NCI-H82 (cell line): ENCODE measurements around the gene SESN1.
A peak's percentile ranks its signal among the peaks of the same experiment; 100 is the strongest.
"Not testable (repeated sequence)": the region's sequence is repeated elsewhere in the genome, so short reads cannot be mapped to it uniquely, and the experiment has no call there.

Source experiments
- DNase-seq: peaks from one replicate; lab custom pipeline; 2025; lab: John Stamatoyannopoulos, UW

The SESN1 gene

DNA sequence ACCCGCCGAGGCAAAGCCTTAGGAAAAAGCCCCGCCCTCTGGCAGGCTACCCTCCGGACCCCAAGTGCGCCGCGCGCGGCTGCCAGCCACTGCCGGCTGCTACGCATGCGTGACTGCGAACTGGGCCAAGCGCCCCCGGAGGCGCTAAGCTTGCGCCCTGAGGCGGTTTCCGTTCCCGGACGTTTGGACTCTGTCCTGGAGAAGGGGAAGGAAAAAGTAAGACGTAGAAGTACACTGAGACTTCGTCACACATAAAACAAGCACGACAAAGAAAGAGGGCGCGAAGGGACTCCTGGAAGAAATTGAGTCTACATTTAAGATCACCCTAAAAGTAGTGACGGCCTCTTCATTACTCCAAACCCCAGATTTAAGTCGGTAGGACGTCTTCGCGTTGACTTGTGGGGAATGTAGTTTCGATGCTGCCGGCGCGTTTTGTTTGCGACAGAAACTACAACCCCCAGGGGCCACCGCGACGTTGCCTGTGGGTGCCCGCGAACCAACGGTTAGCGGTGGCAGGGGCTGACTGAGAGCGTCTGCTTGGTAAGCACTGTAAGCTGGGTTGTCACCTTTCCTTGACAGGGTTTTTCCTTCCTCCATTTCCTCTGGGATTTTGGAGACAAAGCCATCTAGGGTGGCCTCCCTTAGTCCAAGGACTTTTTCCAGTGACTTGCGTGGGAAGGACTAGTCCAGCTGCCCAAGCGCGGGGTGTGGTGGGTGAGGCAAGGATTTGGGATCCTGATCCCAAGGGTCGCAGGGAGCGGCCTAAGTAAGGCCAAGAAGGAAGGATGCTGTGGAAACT lies 589 bp upstream of the SESN1 start, which contains the start of gene CEP57L1:
Gene CEP57L1, plus strand, starts transcription at position 472 of the 799 bp plus-strand sequence. CDS start 49,715 bp downstream, outside the sequence.
- peak; percentile 99 for DNase-seq

GRCh38 chr6:109093732-109094415 lies 772 bp downstream of the SESN1 start:
- DNase-seq, result peak; percentile 36

GRCh38 chr6:109092074-109092473 lies 2.6 kb downstream of the SESN1 start:
- DNase-seq, result no peak

DNA sequence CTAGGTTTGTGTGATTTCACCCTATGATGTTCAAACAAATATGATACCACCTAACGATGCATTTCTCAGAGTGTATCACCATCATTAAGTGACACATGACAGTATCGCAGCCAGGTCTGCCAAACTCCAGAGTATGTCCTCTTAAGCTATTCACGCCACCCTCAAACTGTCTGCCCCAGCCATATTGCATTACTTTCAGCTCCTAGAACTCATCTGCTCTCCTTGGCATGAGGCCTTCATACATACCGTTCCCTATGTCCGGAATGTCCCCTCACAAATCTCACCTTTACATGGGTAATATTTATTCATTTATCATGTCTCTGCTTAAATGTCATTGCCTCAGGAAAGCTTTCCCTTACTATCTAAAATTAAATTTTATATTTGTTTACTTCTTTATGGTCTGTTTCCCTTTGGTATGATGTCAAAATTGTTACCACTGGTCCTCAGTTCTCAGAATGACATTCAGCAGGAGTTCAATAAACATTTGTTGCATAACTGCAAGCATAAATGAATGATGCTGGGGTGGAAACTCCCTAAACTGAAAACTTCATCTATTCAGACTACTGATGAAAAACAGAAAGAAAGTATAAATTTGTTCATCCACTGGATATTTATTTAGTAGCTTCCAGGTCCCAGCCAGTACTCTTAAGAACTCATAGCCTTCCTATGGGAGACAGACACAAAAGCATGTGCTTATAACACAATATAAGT lies 3.2 kb downstream of the SESN1 start:
- DNase-seq, result no peak

DNA sequence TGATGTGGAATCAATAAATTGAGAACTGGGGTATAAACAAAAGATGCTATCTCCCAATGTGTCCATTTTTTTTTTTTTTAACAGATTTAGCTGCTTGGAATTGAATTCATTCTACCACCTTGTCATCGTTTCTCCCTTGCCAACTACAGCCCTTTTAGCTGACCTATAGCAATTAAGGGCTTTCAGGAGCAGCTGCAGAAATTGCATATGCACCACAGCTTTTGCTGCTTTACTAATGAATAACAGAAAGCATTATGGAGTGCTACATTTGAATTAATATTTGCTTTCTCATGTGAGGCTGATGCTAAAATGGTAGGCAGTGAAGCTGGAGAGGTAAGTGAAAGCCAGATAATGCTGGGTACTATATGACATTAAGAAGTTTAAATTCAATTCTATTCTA lies 5.7 kb downstream of the SESN1 start:
- no peak for DNase-seq

GRCh38 chr6:109087661-109088264 lies 6.9 kb downstream of the SESN1 start:
- peak; percentile 21 for DNase-seq

GRCh38 chr6:109084146-109084545 lies 10.5 kb downstream of the SESN1 start:
- not testable (repeated sequence) for DNase-seq

- DNase-seq, result no peak
Measured at GRCh38 chr6:109083657-109084056, 11.0 kb downstream of the SESN1 start.

DNA sequence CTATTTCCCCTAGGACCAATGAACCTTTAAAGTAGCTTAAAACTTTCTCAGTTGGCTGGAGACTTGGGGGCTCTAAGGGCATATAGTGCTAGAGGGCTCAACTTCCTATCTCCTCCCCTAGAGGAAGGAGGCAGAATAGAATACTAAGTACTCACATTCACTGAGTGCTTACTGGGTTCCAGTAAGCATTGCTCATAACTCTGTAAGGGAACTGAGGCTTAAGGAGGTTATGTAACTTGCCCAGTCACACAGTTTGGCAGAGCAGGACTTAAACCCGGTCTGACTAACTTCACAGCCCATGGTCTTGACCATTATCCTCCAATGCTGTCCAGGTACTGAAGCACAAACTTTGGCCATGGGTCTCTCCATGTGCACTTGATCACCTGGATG lies 12.5 kb downstream of the SESN1 start:
- peak; percentile 27 for DNase-seq

GRCh38 chr6:109081516-109082187 lies 13.0 kb downstream of the SESN1 start:
- no peak for DNase-seq

- no peak for DNase-seq
Measured at GRCh38 chr6:109081026-109081425, 13.6 kb downstream of the SESN1 start.

- DNase-seq, result no peak
Measured at GRCh38 chr6:109079981-109080380, 14.7 kb downstream of the SESN1 start.

DNA sequence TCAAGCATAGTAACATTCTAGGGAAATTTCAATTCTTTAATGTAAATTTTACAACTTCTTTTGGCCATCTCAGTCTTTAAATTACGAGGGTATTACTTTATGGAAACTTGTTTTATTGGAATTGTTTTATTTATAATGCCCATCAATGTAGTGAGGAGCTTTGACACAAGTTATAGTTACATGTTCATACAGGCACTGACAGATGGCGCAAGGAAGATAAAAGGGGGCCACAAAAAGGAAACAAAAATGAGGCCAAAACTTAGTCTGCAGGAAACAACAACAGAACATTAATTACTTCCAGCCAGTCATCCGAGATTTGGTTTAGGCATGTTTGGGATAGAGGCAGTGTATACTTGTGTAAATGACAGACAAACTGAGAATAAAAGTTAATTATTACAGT lies 18.3 kb downstream of the SESN1 start:
- DNase-seq, result no peak

DNA sequence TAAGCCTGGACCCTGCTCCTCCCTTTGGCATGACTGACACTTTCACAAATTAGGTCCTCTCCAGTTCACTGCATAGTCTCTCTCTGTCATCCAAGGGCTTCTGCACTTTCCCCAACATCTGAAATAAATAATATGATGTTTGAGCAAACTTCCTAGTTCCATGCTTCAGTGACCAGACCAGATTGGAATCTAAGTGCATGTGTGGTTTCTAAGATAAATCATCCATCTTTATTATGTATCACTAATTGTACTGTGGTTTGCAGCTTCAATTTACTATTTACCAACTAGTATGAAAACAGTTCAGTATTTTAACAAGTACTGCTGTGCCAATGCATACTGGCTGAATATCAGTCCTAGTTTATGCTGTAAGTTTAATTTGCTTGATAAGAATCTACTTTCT lies 18.7 kb downstream of the SESN1 start:
- no peak for DNase-seq

DNA sequence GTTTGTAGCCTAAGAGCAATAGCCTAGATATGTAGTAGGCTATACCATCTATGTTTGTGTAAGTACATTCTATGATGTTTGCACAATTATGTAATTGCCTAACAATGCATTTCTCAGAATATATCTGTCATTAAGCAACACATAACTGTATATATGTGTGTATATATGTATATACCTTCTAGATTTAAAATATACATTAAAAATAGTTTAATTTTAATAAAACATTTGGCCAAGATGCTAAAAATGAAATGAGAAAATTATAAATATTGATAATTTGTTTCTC lies 20.6 kb downstream of the SESN1 start:
- DNase-seq, result no peak

DNA sequence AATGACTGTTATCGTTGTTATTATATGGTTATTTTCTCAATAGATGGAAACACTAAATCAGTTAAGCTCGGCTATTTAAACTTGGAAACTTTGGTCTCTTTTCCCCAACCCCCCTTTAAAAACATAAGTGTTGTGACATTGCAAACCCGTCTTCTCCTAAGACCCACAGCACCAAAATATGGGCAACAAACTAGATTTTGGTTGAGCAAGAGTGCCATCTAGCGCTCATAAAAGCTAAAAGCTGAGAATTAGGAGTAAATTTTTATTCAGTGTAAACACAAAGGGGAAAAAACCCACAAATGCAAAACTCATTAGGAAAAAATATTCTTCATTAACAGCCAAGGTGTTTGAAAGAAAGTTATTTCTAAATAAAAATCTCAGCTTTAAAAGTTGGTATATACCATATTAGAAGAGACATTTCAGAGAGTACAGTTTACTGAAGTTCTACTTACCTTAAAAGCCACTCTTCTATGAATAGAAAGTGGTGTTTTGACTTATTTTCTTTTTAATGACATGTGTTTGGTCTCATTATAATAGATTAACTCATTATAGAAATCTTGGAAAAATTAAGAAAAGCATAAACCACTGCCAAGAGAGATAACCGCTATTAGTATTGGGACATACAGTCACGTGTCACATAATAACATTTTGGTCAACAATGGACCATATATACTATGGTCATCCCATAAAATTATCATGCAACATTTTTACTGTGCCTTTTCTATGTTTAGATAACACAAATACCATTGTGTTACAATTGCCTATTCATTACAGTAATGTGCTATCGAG lies 21.1 kb downstream of the SESN1 start:
- DNase-seq, result peak; percentile 90

- DNase-seq, result no peak
Measured at GRCh38 chr6:109071125-109071917, 23.3 kb downstream of the SESN1 start.

DNA sequence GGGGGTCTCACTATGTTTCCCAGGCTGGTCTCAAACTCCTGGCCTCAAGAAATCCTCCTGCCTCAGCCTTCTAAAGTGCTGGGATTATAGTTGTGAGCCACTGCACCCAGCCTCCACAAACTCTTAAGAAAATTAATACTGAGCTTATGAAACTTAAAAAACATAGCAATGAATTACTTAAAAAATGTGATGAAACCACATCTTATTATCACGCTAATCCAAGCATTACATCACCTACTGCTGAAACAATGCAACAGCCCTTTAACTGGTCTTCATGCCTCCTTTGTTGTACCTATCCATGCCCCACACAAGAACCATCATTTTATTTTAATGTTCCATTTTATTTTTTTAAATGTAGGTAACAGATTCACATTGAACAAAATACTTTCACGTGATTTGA lies 24.9 kb downstream of the SESN1 start:
- DNase-seq, result no peak

GRCh38 chr6:109062767-109063352 lies 31.8 kb downstream of the SESN1 start:
- DNase-seq, result no peak

DNA sequence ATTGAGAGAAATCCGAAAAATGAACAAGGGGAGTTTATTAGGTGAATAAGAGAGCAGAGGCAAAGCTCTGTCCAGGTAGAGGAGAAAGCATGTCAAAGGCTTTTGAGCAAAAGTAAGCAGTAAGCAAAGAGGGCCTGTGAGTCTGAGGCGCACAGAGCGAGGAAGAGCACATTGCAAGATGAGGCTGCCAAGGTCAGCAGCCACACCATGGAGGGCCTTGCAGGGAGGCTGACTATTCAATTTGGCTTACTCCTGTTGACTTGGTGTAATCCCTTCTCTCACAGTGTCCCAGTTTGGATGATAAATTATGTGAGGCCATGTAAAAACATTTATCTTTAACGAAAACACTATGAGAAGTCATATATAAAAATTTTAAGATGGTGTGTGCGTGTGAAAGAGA lies 32.4 kb downstream of the SESN1 start:
- DNase-seq, result no peak
